M059J (cell line): Measurements from ENCODE around the gene DNMT3A. TPM values are rescaled to one million over a fixed set of nuclear protein-coding genes. Genes with fewer than 3 reads are reported as not detected.
"Not testable (repeated sequence)": the region's sequence is repeated elsewhere in the genome, so short reads cannot be mapped to it uniquely, and the experiment has no call there.

Source experiments
- DNase-seq: peaks from one replicate; pipeline ENCODE4 v3.0.0-alpha.2; 2012; ENCODE audit warnings: low read depth
- total RNA-seq: library from RNA; depleted of rRNA; stranded (reverse); fragments of >200 nt; shearing (Covaris generic); gene quantifications from 2 replicates; pipeline ENCODE4 v1.2.3, GENCODE V29; 2014; rRNA removed

Gene DNMT3A
- total RNA-seq, 1 experiment from 2014 or later = 3.9 TPM

DNA sequence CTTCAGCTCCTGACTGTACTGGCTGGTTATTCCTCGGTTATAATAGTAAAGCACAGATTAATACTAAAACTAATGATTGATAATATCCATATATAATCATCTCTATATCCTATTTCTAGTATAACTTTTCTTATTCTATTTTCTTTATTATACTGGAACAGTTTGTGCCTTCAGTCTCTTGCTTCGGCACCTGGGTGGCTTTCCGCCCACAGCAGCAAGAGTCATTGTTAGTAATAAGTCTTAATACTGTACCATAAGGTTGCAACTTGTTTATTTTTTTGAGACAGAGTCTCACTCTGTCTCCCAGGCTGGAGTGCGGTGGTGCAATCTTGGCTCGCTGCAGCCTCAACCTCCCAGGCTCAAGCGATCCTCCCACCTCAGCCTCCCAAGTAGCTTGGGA, 130.8 kb downstream of the DNMT3A start:
- not testable (repeated sequence) for DNase-seq

DNA sequence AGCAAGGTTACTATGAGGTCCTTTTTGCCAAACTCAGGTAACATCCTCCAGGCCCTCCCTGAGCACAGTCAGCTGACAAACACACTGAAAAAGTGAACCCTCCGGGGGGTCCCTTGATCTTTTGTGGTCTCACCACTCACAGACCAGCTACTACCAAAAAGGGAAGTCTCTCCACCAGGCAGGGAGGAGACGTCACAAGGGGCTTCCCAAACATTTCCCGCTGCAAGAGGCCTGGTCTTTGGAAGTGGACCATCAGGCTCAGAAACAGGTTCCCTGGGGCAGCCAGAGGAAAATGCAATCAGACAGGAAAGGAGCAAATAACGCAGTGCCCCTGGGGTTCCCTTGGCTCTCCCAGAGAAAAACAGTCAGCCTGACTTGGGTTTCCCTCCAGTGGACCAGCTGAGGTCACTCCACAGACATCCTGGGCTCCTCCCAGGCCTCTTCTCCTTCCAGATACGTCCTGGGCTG, 134.6 kb downstream of the DNMT3A start:
- no peak for DNase-seq

DNA sequence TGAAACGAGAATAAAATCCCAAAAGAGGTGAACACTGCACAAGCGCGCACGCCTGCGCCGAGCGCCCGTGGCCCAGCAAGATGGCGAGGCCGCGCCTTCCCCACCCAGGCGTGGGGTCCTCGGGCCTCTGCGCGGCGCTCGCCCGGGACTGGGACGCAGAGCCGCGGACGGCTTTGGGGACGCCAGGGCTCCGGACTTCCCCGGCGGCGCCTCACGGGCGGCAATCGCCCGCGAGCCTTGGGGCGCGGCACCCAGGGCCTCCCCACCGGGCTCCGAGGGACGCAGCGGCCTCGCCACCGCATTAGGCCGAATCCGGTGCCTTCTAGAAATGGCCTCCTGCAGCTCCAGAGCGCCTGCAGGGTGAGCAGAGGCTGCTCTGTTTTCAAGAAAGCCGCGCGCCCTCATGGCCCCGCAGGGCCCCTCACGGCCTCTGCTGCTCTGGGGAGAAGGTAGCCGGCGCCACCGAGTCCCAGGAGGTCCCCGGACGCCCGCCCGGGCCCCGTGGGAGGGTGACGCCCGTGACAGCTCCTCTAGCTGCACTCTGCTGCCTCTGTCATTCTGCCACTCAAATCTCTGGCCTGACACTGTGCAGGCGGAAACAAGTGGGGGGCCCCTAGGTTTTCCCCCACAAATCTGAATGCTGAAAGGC, 137.4 kb downstream of the DNMT3A start:
- DNase-seq = no peak

DNA sequence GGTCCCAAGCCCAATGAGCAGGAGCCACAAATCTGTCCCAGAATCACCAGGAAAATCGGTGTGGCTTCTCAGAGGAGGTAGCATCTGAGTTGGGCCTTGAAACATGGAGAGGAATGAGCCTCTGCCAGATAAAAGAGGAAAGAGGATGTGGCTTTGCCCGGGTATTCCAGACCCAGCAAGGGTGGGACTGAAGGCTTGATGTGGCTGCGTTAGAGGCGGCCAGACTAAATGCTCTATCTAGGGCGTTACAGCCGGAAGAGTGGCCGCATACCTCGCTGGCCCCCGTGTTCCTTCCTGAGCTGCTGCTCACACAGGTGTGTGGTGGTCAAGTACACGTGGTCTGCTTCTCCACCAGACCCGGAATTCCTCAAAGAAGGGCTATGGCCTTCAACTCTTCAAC, 139.4 kb downstream of the DNMT3A start:
- DNase-seq = no peak

DNA sequence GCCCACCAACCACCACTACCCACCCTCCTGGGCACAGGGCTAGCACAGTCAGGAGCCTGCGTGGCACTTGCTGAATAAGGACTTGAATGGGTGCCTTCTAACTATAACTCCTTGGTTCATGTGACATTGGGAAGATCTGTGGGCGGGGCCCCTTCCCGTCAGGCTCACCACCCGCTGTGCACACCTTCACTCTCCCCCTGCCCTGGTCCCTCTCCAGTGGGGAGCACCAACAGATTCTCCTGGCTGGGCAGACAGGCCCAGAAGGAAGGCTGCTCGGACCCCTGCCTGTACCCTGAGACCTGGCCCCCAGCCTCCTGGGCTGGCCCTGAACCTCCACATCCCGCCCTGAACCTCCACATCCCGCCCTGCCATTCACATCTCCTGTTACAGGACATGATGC, 139.9 kb downstream of the DNMT3A start:
- no peak for DNase-seq

DNA sequence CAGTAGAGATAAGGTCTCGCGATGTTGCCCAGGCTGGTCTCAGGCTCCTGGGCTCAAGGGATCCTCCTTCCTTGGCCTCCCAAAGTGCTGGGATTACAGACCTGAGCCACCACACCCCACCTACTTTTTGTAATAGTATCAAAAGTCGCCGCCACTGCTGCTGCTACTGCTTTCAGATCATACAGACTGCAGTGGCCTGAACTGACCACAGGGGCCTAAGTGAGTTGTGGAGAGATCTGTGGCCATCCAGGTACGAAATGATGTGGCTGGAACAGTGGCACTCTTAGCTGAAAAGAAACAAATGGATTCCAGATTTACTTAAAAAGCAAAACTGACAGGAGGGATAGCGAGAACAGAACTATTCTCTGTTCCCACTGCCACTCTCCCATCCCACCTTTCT, 140.5 kb downstream of the DNMT3A start:
- peak; percentile 5 for DNase-seq

DNA sequence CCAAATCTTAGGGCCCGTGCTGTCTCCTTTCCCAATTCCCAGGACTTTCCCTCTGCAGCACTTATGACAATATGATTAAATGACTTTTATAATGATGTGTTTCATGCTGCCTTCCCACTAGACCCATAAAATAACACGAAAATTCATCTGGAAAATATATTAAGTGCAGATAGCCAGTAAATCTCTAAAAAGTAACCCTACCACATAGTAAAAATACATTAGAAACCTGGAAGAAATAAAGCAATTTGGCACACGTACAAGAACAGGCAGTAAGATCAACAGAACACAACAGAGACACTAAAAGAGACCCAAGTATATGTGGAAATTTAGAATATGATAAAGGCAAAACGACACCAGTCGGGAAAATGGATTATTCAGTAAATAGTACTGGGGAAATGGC, 143.1 kb downstream of the DNMT3A start:
- no peak for DNase-seq

DNA sequence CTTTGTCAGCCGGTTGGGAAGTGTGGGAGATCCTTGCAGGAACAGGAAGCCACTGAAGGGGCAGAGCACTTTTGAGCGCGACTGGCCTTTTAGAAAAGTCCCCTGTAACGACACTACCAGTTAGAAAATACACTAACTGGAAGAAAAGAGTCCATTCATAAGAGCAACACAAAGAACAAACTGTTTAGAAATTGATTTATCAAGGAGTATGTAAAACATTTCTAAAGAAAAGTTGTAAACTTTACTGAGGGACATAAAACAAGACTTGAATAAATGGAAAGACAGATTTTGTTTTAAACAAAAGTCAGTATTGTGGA, 143.6 kb downstream of the DNMT3A start:
- DNase-seq = no peak

DNA sequence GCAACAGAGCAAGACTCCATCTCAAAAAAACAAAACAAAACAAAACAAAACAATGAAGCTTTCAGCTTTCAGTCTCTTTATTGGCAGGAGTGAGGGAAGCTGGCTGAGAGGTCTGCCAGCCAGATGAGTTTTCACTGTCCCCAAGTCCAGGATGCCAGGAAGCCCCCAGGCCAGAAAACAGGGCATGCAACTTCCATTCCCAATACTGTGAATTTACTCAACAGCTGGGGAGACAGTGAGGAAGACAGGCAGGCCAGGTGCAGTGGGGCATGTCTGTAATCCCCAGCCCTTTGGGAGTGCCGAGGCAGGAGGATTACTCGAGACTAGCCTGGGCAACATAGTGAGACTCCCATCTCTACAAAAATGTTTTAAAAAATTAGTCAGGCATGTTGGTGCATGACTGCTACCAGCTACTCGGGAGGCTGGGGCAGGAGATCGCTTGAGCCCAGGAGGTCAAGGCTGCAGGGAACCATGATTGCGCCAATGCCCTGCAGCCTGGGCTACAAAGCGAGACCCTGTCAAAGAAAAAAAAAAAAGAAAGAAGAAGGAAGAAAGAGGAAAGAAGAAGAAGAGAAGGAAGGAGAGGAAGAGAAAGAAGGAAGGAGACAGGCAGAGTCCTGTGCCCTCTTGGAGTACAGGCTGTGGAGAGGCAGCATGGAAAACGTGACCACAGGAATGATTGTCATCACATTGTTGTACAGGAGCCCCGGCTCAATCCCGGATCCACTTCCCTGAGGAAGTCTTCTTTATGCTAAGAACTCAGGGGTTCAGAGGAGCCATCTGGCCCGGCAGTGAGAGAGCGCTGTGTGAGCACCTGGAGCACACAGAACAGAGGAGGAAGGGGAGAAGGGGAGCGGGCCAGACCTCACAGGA, 144.2 kb downstream of the DNMT3A start:
- peak; percentile 18 for DNase-seq

DNA sequence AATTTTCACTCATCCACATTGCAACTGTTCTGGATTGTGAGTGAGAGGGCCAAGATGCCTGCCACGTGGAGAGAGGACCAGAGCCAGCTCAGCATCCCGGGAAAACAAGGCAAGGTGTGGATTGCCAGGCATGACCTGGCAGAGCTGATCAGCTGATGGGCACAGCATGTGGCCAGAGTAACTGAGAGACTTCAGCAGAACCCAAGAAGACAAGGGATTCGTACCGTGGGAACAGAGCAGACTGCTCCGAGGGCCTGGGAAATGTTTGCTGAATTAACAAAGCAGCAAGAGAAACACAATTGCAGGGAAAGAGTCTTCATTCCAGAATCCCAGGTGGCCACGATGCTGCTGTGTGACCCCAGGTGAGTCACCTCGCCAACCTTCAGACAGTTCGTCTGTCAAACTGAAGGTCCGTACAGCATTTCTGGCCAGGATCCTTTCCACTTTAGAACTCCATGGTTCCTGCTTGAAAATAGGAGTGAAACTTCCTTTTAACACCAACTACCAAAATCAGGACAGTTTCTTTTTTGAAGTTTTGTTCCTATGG, 147.1 kb downstream of the DNMT3A start:
- DNase-seq = no peak

DNA sequence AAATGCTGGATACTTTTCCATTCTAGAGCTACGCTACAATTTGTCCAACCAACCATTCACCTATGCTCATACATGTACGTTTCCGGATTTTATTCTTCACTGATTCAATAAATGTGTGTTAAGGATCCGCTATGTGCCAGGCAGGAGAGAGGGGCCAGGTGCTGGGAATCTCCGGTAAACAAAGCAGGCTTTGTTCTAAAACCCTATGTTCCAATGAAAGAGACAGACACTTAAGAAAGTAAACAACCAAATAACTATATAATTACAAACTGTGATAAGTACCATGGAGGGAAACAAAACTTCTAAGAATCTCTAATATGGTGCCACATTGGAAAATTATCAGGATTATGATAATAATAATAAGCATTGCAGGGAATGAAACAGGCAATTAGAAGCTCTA, 151.2 kb downstream of the DNMT3A start:
- DNase-seq = no peak

DNA sequence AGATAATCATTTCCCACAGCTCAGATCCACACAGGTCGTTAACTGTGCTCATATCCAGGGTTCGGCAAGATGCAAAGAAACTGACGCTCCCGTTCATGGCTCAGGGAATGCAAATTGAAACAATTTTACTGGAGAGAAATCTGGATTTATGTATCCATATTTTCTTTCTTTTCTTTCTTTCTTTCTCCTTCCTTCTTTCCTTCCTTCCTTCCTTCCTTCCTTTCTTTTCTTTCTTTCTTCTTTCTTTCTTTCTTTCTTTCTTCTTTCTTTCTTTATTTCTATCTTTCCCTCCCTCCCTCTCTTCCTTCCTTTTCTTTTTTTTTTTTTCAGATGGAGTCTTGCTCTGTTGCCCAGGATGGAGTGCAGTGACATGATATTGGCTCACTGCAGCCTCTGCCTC, 153.3 kb downstream of the DNMT3A start:
- DNase-seq = no peak

DNA sequence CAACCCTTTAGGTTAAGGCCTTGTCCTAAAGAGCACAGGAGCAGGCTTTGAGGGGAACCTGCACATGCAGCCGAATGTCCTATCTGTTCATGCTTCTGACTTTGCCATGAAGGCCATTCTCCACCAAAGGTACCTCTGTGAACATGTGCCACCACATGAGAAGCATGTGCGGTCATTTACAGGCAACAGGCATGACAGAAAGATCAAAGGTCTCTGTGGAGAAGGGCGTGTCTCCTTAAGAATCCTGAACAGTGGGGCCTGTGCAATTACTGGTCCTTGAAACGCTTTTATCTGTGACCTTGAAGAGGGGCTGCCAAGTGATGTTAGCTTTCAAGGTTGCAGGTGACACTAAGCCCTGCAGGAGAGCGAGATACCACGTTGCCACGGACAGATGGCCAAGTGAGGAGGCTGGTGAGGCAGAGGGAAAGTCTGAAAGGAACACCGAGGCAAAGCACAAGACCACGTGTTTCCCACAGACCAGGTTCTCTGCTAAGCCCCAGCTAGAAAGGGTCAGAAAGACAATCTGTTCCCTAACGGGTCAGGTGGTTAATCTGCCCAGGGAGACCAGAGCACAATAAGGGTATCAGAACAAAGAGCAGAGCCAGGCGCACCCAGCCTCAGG, 153.9 kb downstream of the DNMT3A start:
- DNase-seq = no peak

DNA sequence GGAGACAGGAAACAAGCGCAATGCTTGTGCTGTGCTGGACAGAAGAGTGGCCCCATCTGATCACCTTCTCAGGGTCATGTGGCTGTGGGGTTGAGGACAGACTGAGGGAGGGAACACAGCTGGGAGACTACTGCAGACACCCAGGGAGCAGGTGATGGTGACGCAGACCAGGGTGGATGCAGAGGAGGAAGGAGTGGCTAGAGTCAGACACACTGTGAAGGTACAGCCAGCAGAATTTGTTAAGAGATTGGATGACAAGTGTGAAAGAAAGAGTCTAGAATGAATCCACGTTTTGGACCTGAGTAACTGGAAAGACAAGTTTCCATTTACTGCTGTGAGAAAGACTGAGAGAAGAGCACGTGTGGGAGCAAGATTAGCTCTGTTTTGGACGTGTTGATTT, 157.5 kb downstream of the DNMT3A start:
- no peak for DNase-seq

DNA sequence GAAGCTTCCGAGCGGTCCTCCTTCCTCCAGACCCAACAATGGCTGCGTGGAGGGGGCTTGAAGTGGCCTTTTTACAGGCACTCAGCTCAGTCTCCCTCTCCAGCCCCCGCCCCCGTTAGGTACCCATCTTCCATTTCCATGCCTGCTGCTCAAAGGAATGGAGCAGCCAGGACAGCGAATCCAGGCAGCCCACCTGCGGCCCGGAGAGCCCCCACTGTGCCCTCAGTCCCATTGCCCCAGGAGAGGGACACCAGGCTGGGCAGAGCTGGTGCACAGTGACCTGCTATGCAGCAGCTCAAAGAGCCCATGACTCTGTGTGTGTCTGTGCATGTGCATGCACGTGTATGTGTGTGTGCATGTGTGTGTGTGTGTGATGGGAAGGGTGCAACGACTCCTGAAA, 162.7 kb downstream of the DNMT3A start:
- DNase-seq = no peak

Other genes with a start within 250 kb of the DNMT3A start
- gene POMC, start 173.3 kb downstream of the DNMT3A start, total RNA-seq = not detected in 2 replicates